Nephron (organoid): Measurements from ENCODE around the gene KDM3B.

ENCODE experiments used
- H3K27ac Mint-ChIP-seq, 3 experiments: 2 replicates each; pipeline ENCODE4 v1.8.0; 2020; ENCODE audit warnings: mixed read lengths in 3 of 3, mild to moderate bottlenecking in 2 of 3, moderate library complexity in 1 of 3
- H3K27me3 Mint-ChIP-seq: 2 replicates; pipeline ENCODE4 v1.8.0; 2021; ENCODE audit warnings: low read depth, mild to moderate bottlenecking, moderate library complexity, mixed read lengths
- H3K36me3 Mint-ChIP-seq: 2 replicates; pipeline ENCODE4 v1.8.0; 2020; ENCODE audit warnings: low read depth, mixed read lengths
- H3K4me1 Mint-ChIP-seq: 2 replicates; pipeline ENCODE4 v1.8.0; 2020; ENCODE audit warnings: mixed read lengths
- H3K4me3 Mint-ChIP-seq, 3 experiments: 2 replicates each; pipeline ENCODE4 v1.8.0; 2020; ENCODE audit warnings: mild to moderate bottlenecking in 3 of 3, mixed read lengths in 3 of 3, moderate library complexity in 2 of 3
- H3K9me3 Mint-ChIP-seq: 2 replicates; pipeline ENCODE4 v1.8.0; 2020; ENCODE audit warnings: mixed read lengths
- CTCF ChIP-seq, 3 experiments: fragments of 200-600 bp; sonication (generic); IDR thresholded peaks; one replicate each; pipeline ENCODE4 v1.5.0; 2021; ENCODE audit warnings: antibody characterized with exemption in 3 of 3; ENCODE audit not compliant: unreplicated experiment in 3 of 3

Gene KDM3B

GRCh38 chr5:138450971-138451370 lies 98.5 kb downstream of the KDM3B start:
- H3K4me3 Mint-ChIP-seq: no peak overlapping the region
- H3K27me3 Mint-ChIP-seq: peaks cover 20% of the 10 kb centered on the region
- no peak for TF ChIP-seq CTCF (IDR thresholded peaks at IDR 0.05; ENCODE audit: unreplicated experiment in 3 of 3)
- peaks cover 21% of the 10 kb centered on the region for H3K4me1 Mint-ChIP-seq
- no peaks in the 10 kb centered on the region for H3K36me3 Mint-ChIP-seq
- no peaks in the 10 kb centered on the region for H3K9me3 Mint-ChIP-seq
- no peak overlapping the region for H3K27ac Mint-ChIP-seq

- H3K9me3 Mint-ChIP-seq: no peaks in the 10 kb centered on the region
These were observed 100.2 kb downstream of the KDM3B start for GRCh38 chr5:138452720-138453119.

GRCh38 chr5:138453590-138453989 lies 101.1 kb downstream of the KDM3B start:
- H3K36me3 Mint-ChIP-seq: no peaks in the 10 kb centered on the region
- peaks cover 38% of the 10 kb centered on the region for H3K4me1 Mint-ChIP-seq
- H3K27me3 Mint-ChIP-seq: peaks cover 29% of the 10 kb centered on the region
- TF ChIP-seq CTCF (IDR thresholded peaks at IDR 0.05; ENCODE audit: unreplicated experiment in 3 of 3): no peak
- H3K4me3 Mint-ChIP-seq: no peak overlapping the region
- no peak overlapping the region for H3K27ac Mint-ChIP-seq
- H3K9me3 Mint-ChIP-seq: no peaks in the 10 kb centered on the region

More at GRCh38 chr5:138452720-138453119, 100.2 kb downstream of the KDM3B start:
- H3K27me3 Mint-ChIP-seq: peaks cover 29% of the 10 kb centered on the region
- no peak overlapping the region for H3K4me3 Mint-ChIP-seq
- H3K27ac Mint-ChIP-seq: no peak overlapping the region
- H3K4me1 Mint-ChIP-seq: peaks cover 33% of the 10 kb centered on the region
- H3K36me3 Mint-ChIP-seq: no peaks in the 10 kb centered on the region
- TF ChIP-seq CTCF (IDR thresholded peaks at IDR 0.05; ENCODE audit: unreplicated experiment in 3 of 3): no peak

GRCh38 chr5:138454121-138454520 lies 101.6 kb downstream of the KDM3B start:
- TF ChIP-seq CTCF (IDR thresholded peaks at IDR 0.05; ENCODE audit: unreplicated experiment in 3 of 3): no peak
- H3K27ac Mint-ChIP-seq: no peak overlapping the region
- H3K36me3 Mint-ChIP-seq: no peaks in the 10 kb centered on the region
- H3K9me3 Mint-ChIP-seq: no peaks in the 10 kb centered on the region
- peaks cover 33% of the 10 kb centered on the region for H3K27me3 Mint-ChIP-seq
- H3K4me3 Mint-ChIP-seq: no peak overlapping the region
- H3K4me1 Mint-ChIP-seq: peaks cover 33% of the 10 kb centered on the region

- TF ChIP-seq CTCF (IDR thresholded peaks at IDR 0.05; ENCODE audit: unreplicated experiment in 3 of 3): no peak
- Mint-ChIP-seq H3K27ac (no peak overlapping the region), H3K36me3 (no peaks in the 10 kb centered on the region), H3K4me1 (peaks cover 26% of the 10 kb centered on the region), H3K27me3 (peaks cover 28% of the 10 kb centered on the region), H3K9me3 (no peaks in the 10 kb centered on the region), H3K4me3 (no peak overlapping the region)
These were observed 102.9 kb downstream of the KDM3B start for GRCh38 chr5:138455232-138455930.
